Natural killer cell treated with Interleukin-12 subunit alpha and Interleukin-12 subunit beta and Interleukin-15 and Interleukin-18, amount 100 ng/mL, for 72 hours (primary cell): Measurements from ENCODE around the gene ARHGEF19. TPM values are rescaled to one million over a fixed set of nuclear protein-coding genes. Genes with fewer than 3 reads are reported as not detected.
"Not testable (repeated sequence)": the region's sequence is repeated elsewhere in the genome, so short reads cannot be mapped to it uniquely, and the experiment has no call there.

Experiments
- ATAC-seq, 2 donors: fragments of 150-1000 bp; cut with Tn5 transposase in 1 of 2; sonication (Bioruptor Pico), chemical (Tn5 transposase) in 1 of 2; 2 replicates each; pipeline ENCODE4 v1.10.0; 2021
- DNase-seq: peaks from one replicate; pipeline ENCODE4 v3.0.0; 2022; ENCODE audit warnings: low spot score
- H3K27ac Mint-ChIP-seq, 2 donors: 1 replicate in 1 of 2; 2 replicates in 1 of 2; pipeline ENCODE4 v1.8.0; 2022; ENCODE audit warnings: mixed read lengths in 2 of 2, mild to moderate bottlenecking in 1 of 2, moderate library complexity in 1 of 2
- H3K27me3 Mint-ChIP-seq, 2 donors: 1 replicate in 1 of 2; 2 replicates in 1 of 2; pipeline ENCODE4 v1.8.0; 2022; ENCODE audit warnings: mixed read lengths in 2 of 2
- H3K36me3 Mint-ChIP-seq: one replicate; pipeline ENCODE4 v1.8.0; 2022; ENCODE audit warnings: mixed read lengths
- H3K4me1 Mint-ChIP-seq, 2 donors: 1 replicate in 1 of 2; 2 replicates in 1 of 2; pipeline ENCODE4 v1.8.0; 2022; ENCODE audit warnings: low read depth in 2 of 2, mixed read lengths in 2 of 2, mild to moderate bottlenecking in 1 of 2
- H3K4me3 Mint-ChIP-seq: one replicate; pipeline ENCODE4 v1.8.0; 2022; ENCODE audit warnings: mixed read lengths
- H3K9me3 Mint-ChIP-seq: 2 replicates; pipeline ENCODE4 v1.8.0; 2022; ENCODE audit warnings: mixed read lengths
- total RNA-seq, 2 donors: library from RNA; stranded (reverse); gene quantifications; one replicate each; pipeline ENCODE4 v1.2.3, GENCODE V29; 2022

The ARHGEF19 gene
- 10 to 100 TPM; 13.0 to 14.0 TPM for total RNA-seq

DNA sequence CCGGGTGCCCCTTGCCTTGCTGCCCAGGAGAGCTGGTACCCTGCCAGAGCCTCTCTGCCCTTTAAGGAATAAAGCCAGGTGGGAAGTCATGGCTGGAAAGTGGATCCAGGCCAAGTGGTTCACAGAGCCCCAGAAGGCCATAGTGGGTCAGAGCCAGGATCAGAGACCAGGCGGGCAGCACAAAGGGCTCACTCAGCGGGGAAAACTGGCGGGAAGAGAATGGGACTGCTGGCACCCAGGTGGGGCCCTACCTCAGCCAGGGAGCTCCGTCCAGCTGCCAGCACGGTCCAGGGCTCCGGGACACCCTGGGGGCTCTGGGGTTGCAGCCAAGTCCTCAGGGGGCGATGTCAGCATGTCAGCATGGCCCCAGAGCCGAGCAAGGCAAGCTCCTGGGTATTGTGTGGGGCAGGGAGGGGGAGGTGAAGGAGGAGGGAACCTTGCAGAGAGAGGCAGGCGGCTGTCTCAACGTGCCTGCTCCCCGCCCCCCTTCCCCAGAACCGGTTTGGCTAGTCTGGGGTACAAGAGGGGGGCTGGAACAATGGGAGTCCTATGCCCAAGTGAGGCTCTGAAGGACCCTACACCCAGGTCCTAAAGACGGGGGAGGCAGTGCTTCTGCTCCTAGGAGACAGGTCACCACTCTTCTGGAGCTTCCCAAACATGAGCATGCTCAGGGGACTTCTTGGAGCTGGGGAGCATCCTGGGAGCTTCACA, at the start of gene ARHGEF19:
ARHGEF19 (minus strand) TSS at position 402 of the 711 bp plus-strand sequence. CDS start 3,598 bp downstream, outside the sequence.
- H3K36me3 Mint-ChIP-seq: no peaks in the 10 kb centered on the region
- ATAC-seq (no peak), DNase-seq (no peak)
- no peak within 1 kb of the TSS for H3K4me3 Mint-ChIP-seq
- no peaks in the 10 kb centered on the region for H3K27me3 Mint-ChIP-seq
- no peak within 1 kb of the TSS for H3K27ac Mint-ChIP-seq
- H3K4me1 Mint-ChIP-seq: peaks cover 8 to 9% of the 10 kb centered on the region in 2 donors
- H3K9me3 Mint-ChIP-seq: no peaks in the 10 kb centered on the region

DNA sequence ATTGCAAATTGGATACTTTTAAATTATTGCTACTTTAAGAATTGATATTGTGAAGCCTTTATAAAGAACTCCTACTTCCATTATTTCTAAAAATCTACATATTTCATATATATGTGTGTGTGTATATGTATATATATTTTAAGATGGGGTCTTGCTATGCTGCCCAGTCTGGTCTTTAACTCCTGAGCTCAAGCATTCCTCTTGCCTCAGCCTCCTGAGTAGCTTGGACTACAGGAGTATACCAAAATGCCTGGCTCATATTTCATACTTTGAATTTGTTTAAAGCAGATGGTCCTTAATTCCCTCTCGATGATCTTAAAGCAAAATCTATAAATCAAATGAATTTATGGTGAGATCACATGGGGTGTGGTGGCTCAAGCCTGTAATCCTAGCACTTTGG, 49.6 kb upstream of the ARHGEF19 start:
- Mint-ChIP-seq H3K27ac (no peak overlapping the region), H3K36me3 (no peaks in the 10 kb centered on the region), H3K27me3 (no peaks in the 10 kb centered on the region), H3K4me1 (peaks cover 9 to 11% of the 10 kb centered on the region in 2 donors), H3K9me3 (no peaks in the 10 kb centered on the region), H3K4me3 (no peak overlapping the region)
- DNase-seq (no peak), ATAC-seq (no peak)

GRCh38 chr1:16260814-16261213, 48.4 kb upstream of the ARHGEF19 start:
- Mint-ChIP-seq H3K4me1 (peaks cover 5% of the 10 kb centered on the region in 2 donors), H3K27ac (no peak overlapping the region)

DNA sequence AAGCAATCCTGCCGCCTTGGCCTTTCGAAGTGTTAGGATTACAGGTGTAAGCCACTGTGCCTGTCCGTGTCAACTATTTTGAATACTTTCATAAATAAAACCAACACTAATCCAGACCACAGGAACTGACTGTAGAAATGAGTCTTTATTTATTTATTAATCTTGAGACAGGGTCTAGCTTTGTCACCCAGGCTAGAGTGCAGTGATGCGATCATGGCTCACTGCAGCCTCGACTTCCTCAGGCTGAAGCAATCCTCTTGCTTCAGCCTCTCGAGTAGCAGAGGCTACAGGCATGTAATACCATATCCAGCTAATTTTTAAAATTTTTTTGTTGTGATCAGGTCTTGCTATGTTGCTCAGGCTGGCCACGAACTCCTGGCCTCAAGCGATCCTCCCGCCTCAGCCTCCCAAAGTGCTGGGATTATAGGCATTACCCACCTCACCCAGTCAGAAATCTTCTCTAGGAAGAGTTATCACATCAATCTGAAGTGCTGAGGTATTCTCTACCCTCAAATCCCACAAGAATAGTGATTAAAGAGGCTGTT, 46.2 kb upstream of the ARHGEF19 start:
- ATAC-seq: no peak
- H3K27me3 Mint-ChIP-seq: no peaks in the 10 kb centered on the region
- no peaks in the 10 kb centered on the region for H3K9me3 Mint-ChIP-seq
- H3K4me3 Mint-ChIP-seq: no peak overlapping the region
- no peak overlapping the region for H3K27ac Mint-ChIP-seq
- H3K36me3 Mint-ChIP-seq: no peaks in the 10 kb centered on the region
- DNase-seq: no peak
- H3K4me1 Mint-ChIP-seq: no peaks in the 10 kb centered on the region

More at GRCh38 chr1:16260814-16261213, 48.4 kb upstream of the ARHGEF19 start:
- Mint-ChIP-seq H3K4me3 (no peak overlapping the region), H3K36me3 (no peaks in the 10 kb centered on the region), H3K9me3 (no peaks in the 10 kb centered on the region), H3K27me3 (no peaks in the 10 kb centered on the region)
- no peak for DNase-seq
- no peak for ATAC-seq

- no peak for ATAC-seq
- H3K27me3 Mint-ChIP-seq: no peaks in the 10 kb centered on the region
- H3K36me3 Mint-ChIP-seq: no peaks in the 10 kb centered on the region
- no peak for DNase-seq
- H3K9me3 Mint-ChIP-seq: no peaks in the 10 kb centered on the region
- H3K27ac Mint-ChIP-seq: no peak overlapping the region
- no peaks in the 10 kb centered on the region for H3K4me1 Mint-ChIP-seq
- no peak overlapping the region for H3K4me3 Mint-ChIP-seq
Observed at GRCh38 chr1:16257968-16258367, 45.5 kb upstream of the ARHGEF19 start.

DNA sequence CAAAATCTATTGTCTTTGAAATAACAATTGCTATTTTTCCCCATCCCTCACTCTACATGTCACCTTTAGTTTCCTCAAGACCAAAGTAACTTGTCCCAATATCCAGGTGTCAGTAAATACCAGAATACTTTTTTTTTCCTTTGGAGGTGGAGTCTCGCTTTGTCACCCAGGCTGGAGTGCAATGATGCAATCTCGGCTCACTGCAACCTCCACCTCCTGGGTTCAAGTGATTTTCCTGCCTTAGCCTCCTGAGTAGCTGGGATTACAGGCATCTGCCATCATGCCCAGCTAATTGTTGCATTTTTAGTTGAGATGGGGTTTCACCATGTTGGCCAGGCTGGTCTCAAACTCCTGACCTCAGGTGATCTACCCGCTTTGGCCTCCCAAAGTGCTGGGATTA, 45.1 kb upstream of the ARHGEF19 start:
- H3K27me3 Mint-ChIP-seq, H3K36me3 Mint-ChIP-seq, H3K4me3 Mint-ChIP-seq, H3K4me1 Mint-ChIP-seq, DNase-seq, H3K9me3 Mint-ChIP-seq, ATAC-seq, H3K27ac Mint-ChIP-seq: not testable (repeated sequence)

DNA sequence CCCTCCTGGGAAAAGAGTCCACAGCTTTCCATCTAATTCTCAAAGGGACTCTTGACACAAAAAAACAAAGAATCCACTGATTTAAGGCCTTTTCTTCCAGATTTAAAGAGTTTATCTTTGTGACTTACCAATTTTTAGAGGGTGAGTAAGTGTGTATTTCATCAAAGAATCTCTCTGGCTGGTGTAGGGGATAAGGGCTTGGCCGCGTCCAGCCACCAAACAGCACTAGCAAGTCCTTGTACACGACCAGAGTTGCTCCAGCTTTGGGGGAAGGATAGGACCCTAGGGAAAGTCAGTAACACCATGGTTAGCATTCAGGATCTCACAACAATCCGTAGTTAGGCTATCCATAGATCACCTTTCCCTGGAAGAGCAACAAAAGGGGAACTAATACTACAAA, 44.0 kb upstream of the ARHGEF19 start:
- ATAC-seq: no peak
- Mint-ChIP-seq H3K36me3 (no peaks in the 10 kb centered on the region), H3K27me3 (no peaks in the 10 kb centered on the region), H3K9me3 (no peaks in the 10 kb centered on the region), H3K4me1 (no peaks in the 10 kb centered on the region), H3K27ac (no peak overlapping the region), H3K4me3 (no peak overlapping the region)
- DNase-seq: no peak

- H3K36me3 Mint-ChIP-seq: no peaks in the 10 kb centered on the region
- DNase-seq: no peak
- H3K9me3 Mint-ChIP-seq: no peaks in the 10 kb centered on the region
- H3K4me1 Mint-ChIP-seq: peaks cover 0 to 5% of the 10 kb centered on the region in 2 donors
- H3K27me3 Mint-ChIP-seq: no peaks in the 10 kb centered on the region
- H3K27ac Mint-ChIP-seq: peak overlapping the region in 1 of 2 donors; percentile 33
- no peak for ATAC-seq
- no peak overlapping the region for H3K4me3 Mint-ChIP-seq
Observed at GRCh38 chr1:16254263-16254928, 41.9 kb upstream of the ARHGEF19 start.

- H3K4me1 Mint-ChIP-seq: peaks cover 9 to 11% of the 10 kb centered on the region in 2 donors
- no peaks in the 10 kb centered on the region for H3K9me3 Mint-ChIP-seq
- H3K36me3 Mint-ChIP-seq: no peaks in the 10 kb centered on the region
Observed at GRCh38 chr1:16253332-16253922, 41.0 kb upstream of the ARHGEF19 start.

GRCh38 chr1:16252912-16253311, 40.5 kb upstream of the ARHGEF19 start:
- peak overlapping the region in 1 of 2 donors; percentile 20 for H3K27ac Mint-ChIP-seq
- DNase-seq (no peak), ATAC-seq (no peak)
- H3K9me3 Mint-ChIP-seq: no peaks in the 10 kb centered on the region
- H3K4me1 Mint-ChIP-seq: peaks cover 9 to 11% of the 10 kb centered on the region in 2 donors
- H3K4me3 Mint-ChIP-seq: no peak overlapping the region
- H3K36me3 Mint-ChIP-seq: no peaks in the 10 kb centered on the region
- H3K27me3 Mint-ChIP-seq: no peaks in the 10 kb centered on the region

More at GRCh38 chr1:16253332-16253922, 41.0 kb upstream of the ARHGEF19 start:
- Mint-ChIP-seq H3K27ac (no peak overlapping the region), H3K27me3 (no peaks in the 10 kb centered on the region), H3K4me3 (no peak overlapping the region)
- no peak for ATAC-seq
- DNase-seq: no peak

DNA sequence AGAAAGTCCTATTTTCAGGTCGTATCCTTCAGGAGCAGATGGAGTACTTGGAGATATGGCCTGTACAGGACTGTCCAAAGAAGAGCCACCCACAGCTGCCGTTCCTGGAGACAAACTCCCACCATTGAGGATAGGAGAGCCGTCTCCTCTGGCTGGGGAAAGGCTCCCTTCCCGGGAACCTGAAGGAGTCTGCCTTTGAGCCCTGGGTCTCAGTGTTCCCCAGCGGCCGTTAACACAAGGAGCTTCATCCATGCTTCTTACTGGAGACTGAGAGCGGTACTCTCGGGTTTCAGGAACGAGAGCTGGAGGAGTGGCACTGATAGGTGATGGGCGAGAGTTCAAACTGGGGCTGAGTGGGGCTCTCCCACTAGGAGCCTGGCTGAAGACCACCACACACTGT, 38.9 kb upstream of the ARHGEF19 start:
- no peaks in the 10 kb centered on the region for H3K27me3 Mint-ChIP-seq
- DNase-seq (no peak), ATAC-seq (no peak)
- no peaks in the 10 kb centered on the region for H3K9me3 Mint-ChIP-seq
- no peaks in the 10 kb centered on the region for H3K36me3 Mint-ChIP-seq
- no peak overlapping the region for H3K27ac Mint-ChIP-seq
- H3K4me3 Mint-ChIP-seq: no peak overlapping the region
- peaks cover 9 to 11% of the 10 kb centered on the region in 2 donors for H3K4me1 Mint-ChIP-seq

DNA sequence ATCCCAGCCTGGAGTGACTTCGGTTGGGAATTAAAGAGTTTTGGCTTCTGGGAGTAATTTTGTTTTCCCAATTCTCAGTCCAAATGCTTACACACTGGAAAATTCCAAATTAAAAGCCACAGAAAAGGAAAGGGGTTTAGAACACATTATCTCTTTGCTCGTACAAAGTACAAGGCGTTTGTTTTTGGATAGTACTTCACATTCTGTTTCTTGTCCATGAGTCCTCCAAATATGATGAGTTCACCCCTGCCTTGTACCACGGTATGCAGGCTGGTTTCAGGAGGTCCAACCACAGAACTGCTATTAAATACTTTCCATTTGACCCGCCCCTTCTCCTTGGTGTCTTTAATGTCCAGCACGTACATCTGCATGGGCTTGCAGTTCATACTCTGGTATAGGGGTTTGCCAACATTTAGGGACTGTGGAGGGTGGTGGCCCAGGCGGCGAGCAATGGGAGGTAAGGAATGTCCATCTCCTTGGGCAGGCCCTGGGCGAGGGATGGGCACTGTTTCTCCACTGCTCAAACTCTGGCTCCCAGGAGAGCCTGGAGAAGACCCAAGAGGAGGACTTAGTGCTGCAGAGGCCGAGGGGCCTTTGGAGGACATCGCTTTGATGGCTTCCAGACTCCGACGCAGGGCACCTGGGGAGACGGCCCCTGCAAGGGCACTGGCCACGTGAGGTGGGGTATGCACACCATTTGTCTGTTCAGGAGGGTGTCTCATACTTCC, 38.2 kb upstream of the ARHGEF19 start:
- Mint-ChIP-seq H3K9me3 (no peaks in the 10 kb centered on the region), H3K27me3 (no peaks in the 10 kb centered on the region), H3K36me3 (no peaks in the 10 kb centered on the region), H3K4me3 (no peak overlapping the region), H3K4me1 (peaks cover 9 to 11% of the 10 kb centered on the region in 2 donors), H3K27ac (no peak overlapping the region)
- DNase-seq (no peak), ATAC-seq (no peak)

DNA sequence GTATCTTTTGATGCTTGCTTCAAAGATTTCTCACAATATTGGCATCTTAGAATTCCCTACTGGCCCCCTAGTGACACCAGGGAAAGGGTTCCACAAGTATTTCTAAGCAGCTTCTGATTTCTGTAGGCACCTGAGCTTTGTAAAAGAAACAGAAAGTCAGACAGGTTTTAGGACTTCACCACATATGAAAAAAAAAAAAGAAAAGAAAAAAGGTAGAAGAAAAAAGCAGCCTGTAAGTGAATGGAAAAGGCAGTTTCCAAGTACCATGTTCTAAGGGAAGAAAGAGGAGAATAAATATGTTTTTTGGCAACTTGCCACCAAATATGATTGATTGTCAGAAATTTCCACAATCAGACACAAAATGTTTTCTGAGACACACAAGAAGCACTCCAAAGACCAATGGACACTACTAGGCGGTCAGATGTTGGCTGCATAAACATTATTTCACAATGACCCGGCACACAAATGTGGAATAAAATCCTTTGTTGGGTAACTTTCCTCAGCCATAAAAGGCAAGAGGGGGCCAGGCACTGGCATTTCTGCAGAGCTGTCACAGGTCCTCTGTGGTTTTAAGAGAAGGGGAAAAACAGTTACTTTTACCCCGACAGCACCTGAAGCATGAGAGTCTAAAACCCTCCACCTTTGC, 37.3 kb upstream of the ARHGEF19 start:
- no peaks in the 10 kb centered on the region for H3K27me3 Mint-ChIP-seq
- H3K4me3 Mint-ChIP-seq: no peak overlapping the region
- no peaks in the 10 kb centered on the region for H3K9me3 Mint-ChIP-seq
- peaks cover 9 to 11% of the 10 kb centered on the region in 2 donors for H3K4me1 Mint-ChIP-seq
- no peak for DNase-seq
- no peak for ATAC-seq
- no peaks in the 10 kb centered on the region for H3K36me3 Mint-ChIP-seq
- H3K27ac Mint-ChIP-seq: peak overlapping the region in 1 of 2 donors; percentile 71
